Stimulated activated CD8-positive, alpha-beta memory T cell treated with anti-CD3 and anti-CD28 coated beads, Interleukin-2, amount 100 ng/mL, for 1 hour (primary cell): ENCODE results near the gene CNTNAP5.

ENCODE experiments used
- DNase-seq, 2 donors: peaks; one replicate each; pipeline ENCODE4 v3.0.0-alpha.2; 2020; ENCODE audit warnings: low read depth in 2 of 2

Gene CNTNAP5

DNA sequence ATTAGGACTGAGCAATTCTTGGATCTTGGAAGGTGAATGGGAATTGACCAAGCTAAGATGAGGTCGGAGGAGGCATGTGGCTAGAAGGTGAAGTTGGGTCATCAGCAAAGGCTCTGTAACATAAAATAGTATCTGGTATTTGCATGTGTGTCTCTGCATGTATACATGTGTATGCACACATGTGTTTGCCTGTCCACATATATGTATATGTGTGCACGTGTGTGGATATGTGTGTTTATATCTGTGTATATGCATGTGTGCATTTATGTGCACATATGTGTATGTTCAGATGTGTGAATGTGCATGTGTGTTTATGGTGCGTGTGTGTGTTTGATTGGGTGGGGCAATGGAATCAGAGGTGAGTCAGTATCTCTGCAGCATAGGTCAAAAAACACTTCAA is 664.3 kb downstream of the CNTNAP5 start:
- DNase-seq = no peak

DNA sequence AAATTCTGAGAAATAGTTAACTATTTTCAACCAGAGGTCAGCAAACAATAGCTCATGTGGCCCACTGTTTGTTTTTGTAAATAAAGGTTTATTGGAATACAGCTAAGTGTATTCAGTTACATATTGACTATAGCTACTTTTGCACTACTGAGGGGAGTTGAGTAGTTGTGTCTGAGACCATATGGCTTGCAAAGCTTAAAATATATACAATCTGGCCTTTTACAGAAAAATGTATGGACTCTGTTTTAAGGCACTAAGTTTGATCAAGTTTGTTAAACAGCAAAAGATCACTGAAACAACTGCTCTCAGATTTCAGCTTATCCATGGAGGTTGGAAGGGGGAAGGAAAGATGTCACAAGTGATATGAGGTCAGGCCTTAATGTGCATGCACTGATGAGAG is 667.1 kb downstream of the CNTNAP5 start:
- DNase-seq = no peak

DNA sequence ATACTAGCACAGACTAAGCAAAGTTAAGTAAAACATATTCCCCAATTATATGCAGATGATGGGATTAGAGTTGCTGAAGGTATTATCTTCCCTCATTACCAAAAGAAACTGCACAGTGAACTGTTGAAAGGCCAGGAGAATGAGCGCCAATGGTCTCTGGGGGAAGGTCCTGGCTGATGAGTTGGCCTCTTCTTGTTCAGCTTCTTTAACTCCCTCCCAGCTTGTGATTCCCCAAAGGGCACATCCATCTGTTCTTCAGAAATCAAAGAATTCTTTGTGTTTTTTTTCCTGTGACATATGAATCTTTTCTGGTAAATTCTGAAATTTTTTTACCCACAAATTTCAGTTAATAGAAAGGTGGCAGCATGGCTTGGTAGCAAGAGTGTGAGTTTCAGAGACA is 667.6 kb downstream of the CNTNAP5 start:
- DNase-seq = no peak

DNA sequence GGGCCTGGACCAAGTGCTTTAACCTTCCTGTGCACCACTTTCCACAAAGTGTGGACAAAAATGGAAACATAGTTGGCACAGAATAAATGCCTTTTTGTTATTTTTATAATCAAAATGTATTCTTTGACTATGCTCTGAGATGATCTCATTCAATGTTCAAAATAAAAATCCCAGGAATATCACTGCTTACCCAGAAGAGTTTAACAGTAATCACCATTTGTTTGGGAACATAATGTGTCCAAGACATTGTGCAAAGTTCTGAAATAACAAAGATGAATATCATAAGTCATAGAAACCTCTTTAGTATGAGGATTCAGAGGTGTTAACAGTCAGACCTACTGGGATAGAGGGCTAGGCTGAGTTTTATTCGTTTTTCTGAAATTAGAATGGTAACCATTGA is 668.1 kb downstream of the CNTNAP5 start:
- no peak for DNase-seq

DNA sequence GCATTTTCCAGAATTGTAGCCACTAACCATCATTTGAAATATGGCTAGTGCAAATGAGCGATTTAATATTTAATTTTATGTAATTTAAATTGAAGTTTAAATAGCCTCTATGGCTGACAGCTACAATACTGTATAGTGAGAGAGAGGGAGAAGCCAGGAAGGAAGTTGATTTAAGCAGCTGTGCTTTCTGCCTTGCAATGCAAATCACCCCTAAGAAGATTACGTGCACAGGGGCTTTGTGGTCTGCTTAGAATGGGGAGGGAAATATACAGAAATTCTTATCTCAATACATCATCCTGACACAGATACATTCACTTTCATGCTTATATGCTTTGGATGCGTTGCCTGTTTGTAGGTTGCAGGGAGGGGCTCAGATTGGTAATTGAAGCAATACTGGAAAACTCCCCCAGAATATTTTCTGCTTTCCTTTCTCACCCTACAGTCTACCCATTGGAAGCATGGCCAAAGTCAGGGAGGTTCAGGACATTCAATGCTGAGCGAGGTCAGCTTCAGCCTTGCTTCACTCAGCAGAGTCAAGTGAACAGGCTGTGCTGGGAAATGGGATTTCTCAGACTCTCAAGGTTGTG is 674.0 kb downstream of the CNTNAP5 start:
- DNase-seq = no peak

DNA sequence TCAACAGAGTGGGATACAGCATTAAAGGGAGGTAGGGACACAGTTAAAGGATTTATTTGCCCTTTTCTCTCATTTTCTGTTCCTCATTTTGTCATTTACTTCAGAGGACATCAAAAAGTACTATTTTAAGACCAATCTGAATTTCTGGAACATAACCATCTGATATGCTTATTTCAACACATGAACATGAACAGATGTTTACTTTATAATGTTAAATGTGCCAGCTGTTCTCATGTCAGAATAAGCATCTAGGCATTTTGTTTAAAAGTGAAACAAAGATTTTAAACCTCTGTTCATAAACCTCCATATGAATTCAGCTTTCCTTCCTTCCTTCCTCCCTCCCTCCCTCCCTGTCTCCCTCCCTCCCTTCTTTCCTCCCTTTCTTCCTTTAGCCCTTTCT is 677.7 kb downstream of the CNTNAP5 start:
- DNase-seq = no peak

DNA sequence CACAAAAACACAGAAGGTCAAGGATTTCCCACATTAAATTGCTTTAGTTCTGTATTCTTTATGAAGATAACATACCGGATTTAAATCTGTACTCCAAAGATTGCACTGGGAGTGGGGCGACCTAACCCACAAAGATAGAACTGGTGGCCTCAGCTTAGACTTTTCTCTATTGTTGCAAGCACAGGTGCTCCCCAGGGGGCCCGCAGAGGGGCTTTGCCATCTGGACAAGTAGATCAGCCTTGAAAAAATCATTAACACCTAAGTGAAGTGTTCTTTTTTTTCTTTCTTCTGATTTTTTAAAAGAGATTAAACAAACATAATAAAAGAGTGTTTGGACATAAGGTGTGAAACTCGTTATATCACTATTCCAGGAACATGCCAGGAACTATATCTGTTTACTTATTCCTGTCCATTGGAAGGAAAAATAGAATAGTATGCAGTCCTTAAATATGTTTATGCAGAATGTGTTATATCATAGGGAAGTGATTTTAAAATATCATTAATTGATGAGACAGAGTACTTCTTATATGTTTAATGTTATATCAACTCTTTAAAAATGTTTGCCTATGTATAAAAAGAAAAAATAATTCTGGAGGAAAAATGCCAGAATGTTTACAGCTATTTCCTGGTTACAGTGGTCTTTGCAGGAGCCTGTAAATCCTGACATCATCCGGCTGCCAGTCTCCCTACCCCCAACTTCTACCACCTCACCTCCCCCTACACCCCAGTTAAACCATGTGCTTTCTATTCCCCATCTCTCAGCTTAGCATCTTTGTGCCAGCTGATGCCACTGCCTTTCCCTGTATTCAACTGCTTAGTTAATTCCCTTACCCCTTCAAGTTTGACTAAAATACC is 679.2 kb downstream of the CNTNAP5 start:
- no peak for DNase-seq

DNA sequence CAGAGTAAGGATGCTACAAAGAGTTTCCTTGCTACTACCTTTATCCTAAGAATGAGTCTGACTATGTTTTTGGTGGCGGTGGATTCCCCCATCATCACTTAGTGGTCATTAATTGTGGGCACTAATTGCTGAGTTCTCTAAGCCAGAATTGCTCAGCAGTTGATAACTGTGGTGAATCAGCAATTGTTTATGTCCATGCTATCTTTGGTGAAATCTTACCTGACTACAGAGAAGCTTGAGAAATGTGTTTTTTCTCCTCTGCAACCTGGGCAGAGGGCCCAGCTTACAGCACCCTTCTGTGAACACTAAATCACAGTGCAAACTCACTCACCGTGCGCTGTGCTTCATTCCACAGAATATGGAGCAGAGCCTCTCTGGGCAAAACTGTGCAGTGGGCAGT is 683.6 kb downstream of the CNTNAP5 start:
- DNase-seq = no peak

DNA sequence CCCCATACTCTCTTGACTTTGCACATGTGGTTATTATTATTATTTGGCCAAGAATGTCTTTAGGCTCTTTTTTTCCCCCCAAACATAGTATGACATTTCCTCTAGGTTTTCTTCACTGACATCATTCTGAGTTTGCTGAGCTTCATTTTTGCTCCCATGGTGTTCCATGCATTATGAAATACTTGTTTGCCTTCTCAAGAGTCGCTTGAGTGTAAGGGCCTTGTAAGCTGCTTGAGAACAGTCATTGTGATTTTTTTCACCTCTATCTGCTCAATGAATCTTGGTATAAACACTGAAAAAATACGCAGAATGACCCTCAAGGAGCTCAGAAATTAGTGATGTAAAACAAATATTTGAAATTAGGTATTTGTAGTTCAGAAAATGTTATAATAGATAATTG is 688.9 kb downstream of the CNTNAP5 start:
- DNase-seq = no peak

DNA sequence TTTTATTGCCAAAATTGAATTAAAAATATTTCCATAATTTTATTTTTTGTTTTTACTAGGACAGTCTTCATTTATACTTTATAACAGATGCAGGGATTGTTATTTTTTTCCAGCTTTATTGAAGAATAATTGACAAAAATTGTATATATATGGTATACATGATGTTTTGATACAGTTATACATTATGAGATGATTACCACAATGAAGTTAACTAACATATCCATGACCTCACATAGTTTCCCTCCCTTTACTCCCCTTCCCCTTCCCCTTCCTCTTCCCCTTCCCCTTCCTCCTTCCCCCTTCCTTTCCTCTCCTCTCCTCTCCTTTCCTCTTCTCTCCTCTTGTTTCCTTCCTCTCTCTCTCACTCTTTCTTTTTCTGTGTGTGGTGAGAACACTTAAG is 700.1 kb downstream of the CNTNAP5 start:
- DNase-seq = no peak

DNA sequence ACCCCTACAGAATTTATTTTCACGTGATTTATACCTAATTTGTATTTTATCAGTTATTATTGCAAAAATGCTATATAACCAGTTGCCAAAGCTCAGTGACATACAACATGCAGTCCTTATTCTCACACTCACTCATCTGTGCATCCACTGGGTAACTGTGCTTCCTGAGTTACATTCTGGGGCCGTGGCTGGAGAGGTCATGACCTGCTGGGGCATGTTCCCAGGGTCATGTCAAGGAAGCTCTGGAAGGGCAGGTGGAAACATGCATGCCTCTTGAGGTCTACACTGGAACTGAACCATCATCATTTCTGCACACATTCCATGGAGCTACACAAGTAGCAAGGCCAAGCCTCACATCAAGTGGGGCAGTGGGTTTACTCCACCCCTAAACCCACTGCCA is 715.5 kb downstream of the CNTNAP5 start:
- DNase-seq = no peak

DNA sequence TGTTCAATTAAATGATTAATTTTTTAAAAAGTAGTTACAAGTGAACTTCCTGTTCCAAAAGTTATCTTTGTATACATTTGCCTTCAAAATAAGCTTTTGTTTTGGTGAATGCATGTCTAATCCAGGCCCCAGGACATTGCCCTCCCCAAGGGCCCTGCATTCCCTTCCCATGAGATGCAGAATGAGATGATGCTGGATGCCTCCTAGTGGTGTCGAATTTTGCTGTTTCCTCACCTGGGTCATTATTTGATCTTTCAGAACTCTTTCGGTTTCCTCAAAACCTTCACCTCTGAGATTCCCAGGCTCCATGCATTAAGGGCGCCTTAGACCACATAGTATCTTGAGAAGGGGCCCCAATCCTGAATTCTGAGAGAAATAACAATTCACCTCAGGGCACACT is 728.8 kb downstream of the CNTNAP5 start:
- no peak for DNase-seq

DNA sequence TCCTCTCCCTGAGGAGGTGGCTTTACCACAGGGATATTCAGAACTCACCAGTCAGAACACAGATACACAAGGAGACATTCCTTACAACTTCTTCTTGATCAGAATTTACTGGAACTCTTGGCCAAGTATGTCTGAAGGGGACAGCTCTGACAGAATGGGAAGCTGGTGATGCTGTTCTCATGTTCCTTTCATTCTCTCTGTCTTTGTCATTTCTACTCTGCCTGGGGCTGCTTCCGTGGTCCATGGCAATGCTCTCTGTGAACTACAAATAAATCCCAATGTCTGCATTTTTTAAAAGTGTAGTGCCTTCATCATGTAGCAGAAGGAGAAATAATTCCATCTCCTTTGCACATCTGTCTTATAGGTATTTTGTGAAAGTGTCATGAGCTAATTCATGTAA is 730.3 kb downstream of the CNTNAP5 start:
- DNase-seq = no peak

DNA sequence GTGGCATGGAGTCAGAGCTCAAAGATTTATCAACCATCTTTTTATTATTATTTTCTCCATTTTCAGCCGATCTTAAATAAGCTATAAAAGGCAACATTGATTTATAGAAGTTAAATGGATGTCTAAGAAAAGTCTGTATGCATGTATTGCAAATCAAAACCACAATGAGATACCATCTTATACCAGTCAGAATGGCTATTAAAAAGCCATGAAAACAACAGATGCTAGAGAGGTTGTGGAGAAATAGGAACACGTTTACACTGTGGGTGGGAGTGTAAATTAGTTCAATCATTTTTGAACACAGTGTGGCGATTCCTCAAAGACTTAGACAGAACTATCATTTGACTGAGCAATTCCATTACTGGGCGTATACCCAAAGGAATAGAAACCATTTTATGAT is 731.0 kb downstream of the CNTNAP5 start:
- no peak for DNase-seq

DNA sequence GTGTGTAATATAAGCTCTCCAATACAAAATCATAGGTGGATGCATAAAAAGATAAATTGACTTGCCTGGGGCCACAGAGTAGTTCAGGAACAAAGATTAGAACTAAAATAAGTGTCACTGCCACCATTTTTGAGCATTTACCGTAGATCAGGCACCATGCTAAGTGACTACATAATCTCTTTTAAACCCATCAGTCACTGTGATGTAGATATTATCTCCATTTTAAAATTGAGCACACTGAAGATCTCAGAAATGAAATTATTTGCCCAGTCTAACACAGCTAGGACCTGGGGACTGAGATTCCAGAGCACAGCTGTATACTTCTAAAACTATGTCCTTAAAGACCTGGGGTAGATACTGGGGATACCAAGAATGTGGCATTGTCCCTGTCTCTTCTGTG is 737.3 kb downstream of the CNTNAP5 start:
- no peak for DNase-seq

DNA sequence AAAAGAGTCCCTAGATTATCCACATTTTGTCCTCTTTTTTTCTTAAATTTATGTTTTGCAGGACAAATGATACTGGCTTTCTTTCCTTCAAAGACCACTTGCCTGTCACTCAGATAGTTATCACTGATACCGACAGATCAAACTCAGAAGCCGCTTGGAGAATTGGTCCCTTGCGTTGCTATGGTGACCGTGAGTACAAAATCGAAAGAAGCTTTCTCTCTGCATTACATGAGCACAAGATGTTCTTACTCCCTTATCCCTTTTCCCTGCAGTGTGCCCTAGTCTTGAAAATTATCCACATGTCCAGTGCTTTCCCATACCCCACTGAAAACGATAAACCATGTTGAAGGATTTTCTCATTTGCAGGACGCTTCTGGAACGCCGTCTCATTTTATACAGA is 738.5 kb downstream of the CNTNAP5 start:
- DNase-seq = no peak

DNA sequence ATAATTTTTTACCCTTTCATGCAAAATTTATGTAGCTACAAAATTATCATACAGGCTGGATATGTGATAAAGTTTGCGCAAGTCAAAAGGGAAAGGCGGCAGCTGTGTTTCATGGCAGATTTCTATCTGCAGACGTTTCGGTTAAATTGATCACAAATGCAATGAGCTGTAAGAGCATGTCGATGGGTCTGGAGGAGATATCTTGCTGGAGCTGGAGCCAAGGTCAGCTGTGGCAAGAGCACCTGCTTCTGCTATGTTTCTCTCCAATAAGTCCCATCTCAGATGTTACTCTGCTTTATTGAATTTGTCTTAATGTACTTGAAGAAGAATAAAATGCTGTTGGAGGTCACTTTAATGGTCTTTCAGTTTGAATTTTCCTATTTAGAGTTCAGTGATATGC is 749.7 kb downstream of the CNTNAP5 start:
- DNase-seq = no peak

DNA sequence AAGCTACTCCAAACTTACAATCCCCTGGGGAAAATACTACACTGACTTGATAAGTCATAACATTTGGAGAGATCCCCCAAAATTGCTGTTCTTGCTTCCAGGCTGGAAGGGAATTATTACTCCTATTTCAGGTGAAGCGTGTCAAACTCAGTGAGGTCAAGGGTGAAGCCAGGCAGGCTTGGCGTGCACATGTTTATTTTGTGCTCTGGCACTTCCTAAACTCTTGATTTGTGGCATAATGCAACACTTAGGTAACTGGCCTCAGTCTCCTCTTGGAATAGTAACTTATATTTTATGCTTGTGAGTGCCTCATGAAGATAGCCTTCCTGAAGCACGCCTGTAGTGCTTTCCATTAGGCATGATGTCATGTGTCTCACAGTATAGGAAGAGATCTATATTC is 751.2 kb downstream of the CNTNAP5 start:
- DNase-seq = no peak

DNA sequence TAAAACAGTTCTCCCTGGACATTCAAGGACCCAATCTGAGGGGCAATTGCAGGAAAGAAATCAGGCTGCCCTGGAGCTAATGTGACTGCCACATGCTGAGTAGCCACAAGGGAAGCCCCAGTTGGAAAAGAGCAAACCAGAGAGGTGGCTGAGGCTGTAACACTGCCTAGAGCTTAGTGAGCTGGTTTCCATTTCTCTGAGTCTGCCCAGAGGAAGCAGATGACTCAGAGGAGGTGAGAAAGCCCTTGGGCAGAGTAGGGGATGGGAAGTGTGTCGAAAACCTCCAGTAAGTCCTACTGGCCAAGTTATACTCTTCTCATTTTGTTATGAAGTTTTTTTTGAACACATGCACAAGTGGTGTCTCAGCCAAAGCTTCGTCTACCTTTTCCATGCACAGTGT is 753.0 kb downstream of the CNTNAP5 start:
- DNase-seq = no peak

DNA sequence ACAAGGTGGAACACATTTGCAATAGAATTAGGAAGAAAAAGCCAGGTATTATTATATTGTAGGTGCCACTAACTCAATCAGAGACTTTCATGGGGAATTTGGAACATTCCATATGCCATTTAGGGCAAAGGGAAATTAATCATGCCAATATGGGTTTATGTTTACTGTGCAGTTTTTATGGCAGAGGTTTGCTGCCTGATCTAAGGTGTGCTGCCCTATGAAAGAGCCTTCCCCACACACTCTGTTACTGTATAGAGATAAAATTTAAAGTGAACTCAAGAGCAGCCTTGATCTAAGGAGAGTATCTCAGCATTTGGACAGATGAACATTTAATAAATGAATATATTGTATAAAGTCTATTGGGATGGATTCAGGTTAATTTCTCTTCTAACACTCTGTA is 771.6 kb downstream of the CNTNAP5 start:
- DNase-seq = no peak

DNA sequence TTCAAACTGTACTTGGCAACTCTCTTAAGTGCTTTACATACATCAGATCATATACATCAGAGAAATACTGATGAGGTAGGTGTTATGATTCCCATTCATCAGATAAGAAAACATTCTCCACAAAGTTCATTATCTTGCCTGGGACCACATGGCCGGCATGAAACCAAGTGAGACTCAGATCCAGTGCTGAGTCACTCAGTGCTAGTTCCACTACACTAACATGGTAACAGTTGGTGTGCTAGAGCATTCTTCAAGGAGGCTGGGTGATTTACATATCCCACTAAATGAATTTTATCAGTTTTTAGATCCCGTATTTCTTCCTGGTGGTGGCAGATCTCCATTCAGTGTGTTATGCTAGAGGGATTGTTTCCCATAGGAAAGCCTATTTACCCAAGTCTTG is 772.0 kb downstream of the CNTNAP5 start:
- DNase-seq = no peak

DNA sequence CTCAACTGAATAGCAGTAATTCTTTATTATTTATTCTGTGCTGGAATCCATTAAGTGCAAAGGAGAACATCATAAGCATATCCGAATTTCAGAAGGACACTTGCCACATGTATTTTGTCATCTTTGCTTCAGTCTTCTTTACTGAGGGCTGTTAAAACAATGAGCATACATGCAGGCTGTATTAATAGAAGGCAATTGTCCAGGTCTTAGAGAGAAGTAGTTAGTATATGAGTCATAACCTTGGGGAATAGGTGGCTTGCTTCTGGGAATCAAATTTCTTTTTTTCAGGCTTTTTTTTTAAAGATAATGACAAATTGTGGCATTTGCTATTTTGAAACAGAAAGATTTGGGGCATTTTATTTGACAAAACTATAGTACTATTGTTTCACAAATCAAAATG is 773.5 kb downstream of the CNTNAP5 start:
- no peak for DNase-seq

DNA sequence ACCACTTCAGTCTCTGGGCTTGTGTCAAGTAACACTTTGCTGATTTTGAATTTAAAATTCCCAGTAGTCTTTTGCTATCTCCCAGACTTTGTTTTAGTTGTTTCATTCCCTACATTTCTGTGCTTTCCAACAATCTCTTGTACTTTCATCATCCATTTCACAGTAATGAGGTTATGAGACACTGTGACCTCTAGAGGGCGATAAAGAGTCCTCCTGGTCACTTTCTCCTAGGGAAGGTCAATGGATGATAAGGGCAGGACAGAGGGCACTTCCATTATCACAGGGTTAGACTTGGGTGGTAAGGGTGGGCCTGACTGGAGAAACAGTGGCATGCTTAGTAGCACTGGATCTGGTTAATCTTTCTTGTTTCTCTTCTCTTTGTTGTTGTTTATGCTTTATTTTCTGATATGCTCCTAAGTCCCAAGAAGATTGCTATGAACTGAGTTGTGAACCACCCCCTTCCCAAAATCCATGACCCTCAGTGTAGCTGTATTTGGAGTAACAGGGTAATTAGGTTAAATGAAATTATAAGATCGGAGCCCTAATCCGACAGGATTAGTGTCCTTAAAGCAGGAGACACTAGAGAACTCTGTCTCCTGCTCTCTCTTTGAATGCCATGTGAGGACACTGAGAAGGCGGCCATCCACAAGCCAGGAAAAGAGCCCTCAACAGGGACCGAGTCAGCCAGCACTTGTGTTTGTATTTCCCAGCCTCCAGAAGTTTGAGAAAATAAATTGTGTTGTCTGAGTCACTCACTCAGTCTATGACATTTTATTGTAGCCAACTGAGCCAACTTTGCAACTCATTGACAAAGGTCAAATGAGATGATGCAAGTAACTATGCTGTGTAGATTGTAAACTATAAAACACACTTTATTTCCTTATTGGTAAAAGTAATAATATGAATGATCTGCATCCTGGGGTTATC is 779.2 kb downstream of the CNTNAP5 start:
- no peak for DNase-seq
